Lung microvascular endothelial cell (primary cell): Measurements from ENCODE around the gene IHH. TPM values are rescaled to one million over a fixed set of nuclear protein-coding genes. Genes with fewer than 3 reads are reported as not detected.

Experiments used
- DNase-seq, 2 donors: peaks; one replicate each; pipeline versions ENCODE4 v3.0.0 to v3.0.0-alpha.2; 2010; ENCODE audit warnings: low read depth in 2 of 2
- total RNA-seq: library from RNA; depleted of rRNA; stranded (reverse); fragments of >200 nt; gene quantifications from 2 replicates; pipeline ENCODE4 v1.2.1, GENCODE V29; 2014

IHH gene
- total RNA-seq, 1 donor from 2014 or later, result not detected

- DNase-seq, result peak; percentile 24 to 63
These were observed 19.5 kb downstream of the IHH start, which contains the start of gene CFAP65 for GRCh38 chr2:219041252-219041651. Gene CFAP65, minus strand, starts transcription at chr2:219041516. Its CDS starts 2,468 bp downstream, at chr2:219039048.

- DNase-seq, result no peak
These were observed 22.1 kb downstream of the IHH start for GRCh38 chr2:219038600-219038999.

GRCh38 chr2:219037783-219038499 is 22.8 kb downstream of the IHH start:
- DNase-seq, result no peak

- DNase-seq, result no peak
These were observed 24.8 kb downstream of the IHH start for GRCh38 chr2:219035942-219036341.

- no peak for DNase-seq
These were observed 25.9 kb downstream of the IHH start for GRCh38 chr2:219034823-219035222.

- no peak for DNase-seq
These were observed 28.5 kb downstream of the IHH start for GRCh38 chr2:219032051-219032745.

GRCh38 chr2:219031005-219031738 is 29.5 kb downstream of the IHH start:
- DNase-seq, result no peak

GRCh38 chr2:219030177-219030940 is 30.4 kb downstream of the IHH start:
- DNase-seq, result no peak

GRCh38 chr2:219029829-219030165 is 30.9 kb downstream of the IHH start:
- DNase-seq, result peak; percentile 75 to 82

- no peak for DNase-seq
These were observed 31.5 kb downstream of the IHH start for GRCh38 chr2:219028996-219029828.

- no peak for DNase-seq
These were observed 32.6 kb downstream of the IHH start for GRCh38 chr2:219028141-219028540.

GRCh38 chr2:219027511-219028055 is 33.1 kb downstream of the IHH start:
- DNase-seq, result no peak

GRCh38 chr2:219026946-219027345 is 33.8 kb downstream of the IHH start:
- no peak for DNase-seq

GRCh38 chr2:219025637-219026585 is 34.8 kb downstream of the IHH start:
- no peak for DNase-seq

GRCh38 chr2:219024059-219024458 is 36.7 kb downstream of the IHH start:
- DNase-seq, result no peak

- no peak for DNase-seq
These were observed 37.6 kb downstream of the IHH start for GRCh38 chr2:219023045-219023605.

- DNase-seq, result no peak
These were observed 38.1 kb downstream of the IHH start for GRCh38 chr2:219022616-219023015.

- DNase-seq, result no peak
These were observed 38.7 kb downstream of the IHH start for GRCh38 chr2:219022041-219022440.

GRCh38 chr2:219021591-219021990 is 39.1 kb downstream of the IHH start:
- no peak for DNase-seq
